DOHH2 (cell line): ENCODE data around the gene OR11H1.
"Not testable (repeated sequence)": the region's sequence is repeated elsewhere in the genome, so short reads cannot be mapped to it uniquely, and the experiment has no call there.

Experiments
- CTCF ChIP-seq: fragments of 200-600 bp; sonication (generic); IDR thresholded peaks from one replicate; pipeline ENCODE4 v1.5.1; 2014; ENCODE audit warnings: antibody characterized with exemption, mild to moderate bottlenecking, low read depth, low read length; ENCODE audit not compliant: poor library complexity, severe bottlenecking
- EZH2phosphoT487 ChIP-seq: fragments of 200-600 bp; sonication (generic); IDR thresholded peaks from 2 replicates; pipeline ENCODE4 v1.6.1; 2017; ENCODE audit warnings: borderline replicate concordance, mild to moderate bottlenecking, antibody characterized with exemption, low read length, moderate library complexity, mixed read lengths

DNA sequence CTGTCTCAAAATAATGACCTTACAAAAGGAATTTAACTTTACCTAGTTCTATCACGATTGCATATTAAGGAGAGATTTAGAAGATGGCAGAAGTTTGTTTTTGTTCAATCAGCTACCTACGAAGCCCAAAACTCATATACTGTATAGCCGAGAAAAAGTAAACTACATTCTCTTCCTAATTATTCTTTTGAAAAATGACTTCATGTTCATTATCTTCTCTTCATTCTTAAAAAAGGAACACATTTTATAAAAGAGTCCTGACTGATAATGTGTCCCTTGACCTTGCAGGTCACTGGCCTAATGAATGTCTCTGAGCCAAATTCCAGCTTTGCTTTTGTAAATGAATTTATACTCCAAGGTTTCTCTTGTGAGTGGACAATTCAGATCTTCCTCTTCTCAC is at the start of gene OR11H1:
- TF ChIP-seq CTCF, EZH2phosphoT487: not testable (repeated sequence)
